Natural killer cell (primary cell): ENCODE results near the gene RHBDD2. TPM values are rescaled to one million over a fixed set of nuclear protein-coding genes. Genes with fewer than 3 reads are reported as not detected.
"Not testable (repeated sequence)": the region's sequence is repeated elsewhere in the genome, so short reads cannot be mapped to it uniquely, and the experiment has no call there.

Experiments used
- ATAC-seq, 3 donors: fragments of 150-1000 bp in 2 of 3; fragments of 200-7000 bp in 1 of 3; cut with Tn5 transposase; 1 replicate in 1 of 3; 2 replicates in 2 of 3; pipeline ENCODE4 v1.10.0; 2021; ENCODE audit warnings: mild to moderate bottlenecking in 2 of 3, moderate library complexity in 2 of 3
- DNase-seq, 2 donors: peaks; one replicate each; pipeline versions ENCODE4 v3.0.0 to v3.0.0-alpha.2; 2013 to 2021; ENCODE audit warnings: mixed read lengths in 1 of 2
- H3K27ac ChIP-seq: one replicate; pipeline ENCODE4 v1.5.1; 2013; ENCODE audit warnings: mild to moderate bottlenecking, low read length
- H3K27me3 ChIP-seq: one replicate; pipeline ENCODE4 v1.6.1; 2013; ENCODE audit warnings: low read length; ENCODE audit not compliant: control insufficient read depth, insufficient read depth
- H3K36me3 ChIP-seq: one replicate; pipeline ENCODE4 v1.6.1; 2013; ENCODE audit warnings: low read length; ENCODE audit not compliant: control insufficient read depth, insufficient read depth
- H3K4me1 ChIP-seq: one replicate; pipeline ENCODE4 v1.6.1; 2013; ENCODE audit warnings: low read length; ENCODE audit not compliant: control insufficient read depth, insufficient read depth
- H3K4me3 ChIP-seq: one replicate; pipeline ENCODE4 v1.5.1; 2013; ENCODE audit warnings: low read length
- H3K9me3 ChIP-seq: one replicate; pipeline ENCODE4 v1.6.1; 2013; ENCODE audit warnings: low read length; ENCODE audit not compliant: control insufficient read depth, insufficient read depth
- H3K27ac Mint-ChIP-seq, 2 donors: one replicate each; pipeline ENCODE4 v1.8.0; 2022; ENCODE audit warnings: mild to moderate bottlenecking in 2 of 2, mixed read lengths in 2 of 2, moderate library complexity in 1 of 2
- H3K27me3 Mint-ChIP-seq, 2 donors: one replicate each; pipeline ENCODE4 v1.8.0; 2022; ENCODE audit warnings: low read depth in 2 of 2, mixed read lengths in 2 of 2
- H3K36me3 Mint-ChIP-seq: one replicate; pipeline ENCODE4 v1.8.0; 2022; ENCODE audit warnings: mixed read lengths
- H3K4me1 Mint-ChIP-seq, 2 donors: one replicate each; pipeline ENCODE4 v1.8.0; 2022; ENCODE audit warnings: mixed read lengths in 2 of 2
- H3K4me3 Mint-ChIP-seq: one replicate; pipeline ENCODE4 v1.8.0; 2022; ENCODE audit warnings: mild to moderate bottlenecking, moderate library complexity, mixed read lengths
- H3K9me3 Mint-ChIP-seq, 2 donors: one replicate each; pipeline ENCODE4 v1.8.0; 2022; ENCODE audit warnings: mixed read lengths in 2 of 2
- CTCF ChIP-seq: fragments of 200-600 bp; IDR thresholded peaks from one replicate; pipeline ENCODE4 v1.8.0; 2022; ENCODE audit warnings: antibody characterized with exemption
- WGBS: methylation state at CpG from one replicate; pipeline ENCODE4 v1.1.7; 2013; ENCODE audit warnings: missing lambda C conversion rate; ENCODE audit not compliant: insufficient coverage; 5-methylcytosine and 5-hydroxymethylcytosine counted together
- intact Hi-C: fragments of 100-400 bp; cut with micrococcal nuclease; formaldehyde crosslinking; loops from one replicate; pipeline ENCODE4 v1.14.2; 2022
- total RNA-seq, 4 donors: library from RNA; stranded (reverse); fragments of 120-200 nt in 1 of 4; gene quantifications; one replicate each; pipeline versions ENCODE4 v1.2.3 to v1.2.4, GENCODE V29; 2013 to 2022

The RHBDD2 gene
- total RNA-seq, 3 donors from 2014 or later (not counting 1 experiment from before 2014, with no cell fraction given) = 45.2 to 74.3 (median 61.9) TPM

- Mint-ChIP-seq H3K4me1 (no peaks in the 10 kb centered on the region), H3K27me3 (peaks cover 0 to 3% of the 10 kb centered on the region in 2 donors), H3K9me3 (no peaks in the 10 kb centered on the region), H3K36me3 (no peaks in the 10 kb centered on the region), H3K27ac (no peak overlapping the region), H3K4me3 (no peak overlapping the region)
- no peak for DNase-seq
- H3K36me3 ChIP-seq = no peaks in the 10 kb centered on the region
- no peak for ATAC-seq
- WGBS = 93% methylated on average over 25 of the region's 29 CpGs
- H3K27me3 ChIP-seq = no peaks in the 10 kb centered on the region
- TF ChIP-seq CTCF = no peak
- no peaks in the 10 kb centered on the region for H3K4me1 ChIP-seq
- intact Hi-C loops = no loop called here
- H3K9me3 ChIP-seq = no peaks in the 10 kb centered on the region
- H3K4me3 ChIP-seq = no peak overlapping the region
- H3K27ac ChIP-seq = no peak overlapping the region
Measured at GRCh38 chr7:75835688-75836285, 43.0 kb upstream of the RHBDD2 start.

GRCh38 chr7:75836798-75837197 lies 42.0 kb upstream of the RHBDD2 start:
- Histone ChIP-seq H3K36me3 (no peaks in the 10 kb centered on the region), H3K9me3 (no peaks in the 10 kb centered on the region), H3K27me3 (no peaks in the 10 kb centered on the region), H3K4me1 (no peaks in the 10 kb centered on the region), H3K4me3 (no peak overlapping the region), H3K27ac (no peak overlapping the region)
- DNase-seq = no peak
- intact Hi-C loops = no loop called here
- peaks cover 0 to 3% of the 10 kb centered on the region in 2 donors for H3K27me3 Mint-ChIP-seq
- ATAC-seq = no peak
- H3K27ac Mint-ChIP-seq = no peak overlapping the region
- H3K4me1 Mint-ChIP-seq = no peaks in the 10 kb centered on the region
- H3K9me3 Mint-ChIP-seq = no peaks in the 10 kb centered on the region
- TF ChIP-seq CTCF = no peak
- H3K4me3 Mint-ChIP-seq = no peak overlapping the region
- H3K36me3 Mint-ChIP-seq = no peaks in the 10 kb centered on the region
- WGBS = 93% methylated on average over 5 of the region's 7 CpGs

- intact Hi-C loops = not testable (repeated sequence)
Measured at GRCh38 chr7:75838281-75838930, 40.4 kb upstream of the RHBDD2 start.

GRCh38 chr7:75840029-75840428 lies 38.8 kb upstream of the RHBDD2 start:
- no peak for DNase-seq
- Mint-ChIP-seq H3K9me3 (no peaks in the 10 kb centered on the region), H3K4me3 (no peak overlapping the region), H3K4me1 (no peaks in the 10 kb centered on the region), H3K27me3 (peaks cover 0 to 3% of the 10 kb centered on the region in 2 donors), H3K36me3 (no peaks in the 10 kb centered on the region), H3K27ac (no peak overlapping the region)
- H3K4me1 ChIP-seq = peaks cover 4% of the 10 kb centered on the region
- no peak for TF ChIP-seq CTCF
- 88% methylated on average over 3 of the region's 3 CpGs for WGBS
- H3K27me3 ChIP-seq = no peaks in the 10 kb centered on the region
- H3K27ac ChIP-seq = no peak overlapping the region
- H3K9me3 ChIP-seq = no peaks in the 10 kb centered on the region
- no peak overlapping the region for H3K4me3 ChIP-seq
- no peaks in the 10 kb centered on the region for H3K36me3 ChIP-seq
- intact Hi-C loops = no loop called here
- no peak for ATAC-seq

More at GRCh38 chr7:75838281-75838930, 40.4 kb upstream of the RHBDD2 start:
- not testable (repeated sequence) for ATAC-seq, H3K27ac Mint-ChIP-seq, H3K4me3 ChIP-seq, H3K27me3 Mint-ChIP-seq, H3K27me3 ChIP-seq, H3K27ac ChIP-seq, H3K36me3 Mint-ChIP-seq, H3K4me1 Mint-ChIP-seq, H3K4me3 Mint-ChIP-seq, H3K9me3 ChIP-seq, DNase-seq, H3K4me1 ChIP-seq, H3K36me3 ChIP-seq, H3K9me3 Mint-ChIP-seq
- 83% methylated on average over 10 of the region's 14 CpGs for WGBS
